Hematopoietic multipotent progenitor cell treated with erythropoietin and hydrocortisone succinate and interleukin-3 and kit ligand, for 8 days (in vitro differentiated cells): ENCODE measurements around the gene TLNRD1.

Experiments used
- DNase-seq: peaks from one replicate; pipeline ENCODE4 v3.0.0-alpha.2; 2015

The TLNRD1 gene

GRCh38 chr15:81002331-81003096, 1.8 kb downstream of the TLNRD1 start:
- no peak for DNase-seq

- DNase-seq: no peak
These were observed 2.3 kb downstream of the TLNRD1 start for GRCh38 chr15:81003097-81003350.

- DNase-seq: no peak
These were observed 5.4 kb downstream of the TLNRD1 start for GRCh38 chr15:81006124-81006523.

- DNase-seq: no peak
These were observed 6.8 kb downstream of the TLNRD1 start for GRCh38 chr15:81007428-81008064.

GRCh38 chr15:81008312-81008711, 7.6 kb downstream of the TLNRD1 start:
- no peak for DNase-seq

- DNase-seq: no peak
These were observed 9.4 kb downstream of the TLNRD1 start for GRCh38 chr15:81010086-81010485.

GRCh38 chr15:81011593-81011992, 10.9 kb downstream of the TLNRD1 start:
- DNase-seq: no peak

GRCh38 chr15:81012588-81012987, 11.9 kb downstream of the TLNRD1 start:
- no peak for DNase-seq

- DNase-seq: no peak
These were observed 12.7 kb downstream of the TLNRD1 start for GRCh38 chr15:81013396-81013929.

GRCh38 chr15:81014446-81015093, 13.8 kb downstream of the TLNRD1 start:
- no peak for DNase-seq

GRCh38 chr15:81015621-81016488, 15.1 kb downstream of the TLNRD1 start:
- DNase-seq: no peak

GRCh38 chr15:81016489-81017068, 15.9 kb downstream of the TLNRD1 start:
- no peak for DNase-seq

- no peak for DNase-seq
These were observed 17.5 kb downstream of the TLNRD1 start for GRCh38 chr15:81018197-81018596.

- DNase-seq: no peak
These were observed 20.6 kb downstream of the TLNRD1 start for GRCh38 chr15:81021321-81021720.

- peak; percentile 9 for DNase-seq
These were observed 23.0 kb downstream of the TLNRD1 start for GRCh38 chr15:81023483-81024264.

- no peak for DNase-seq
These were observed 23.6 kb downstream of the TLNRD1 start for GRCh38 chr15:81024265-81024872.

- no peak for DNase-seq
These were observed 24.2 kb downstream of the TLNRD1 start for GRCh38 chr15:81024936-81025335.

- DNase-seq: no peak
These were observed 25.1 kb downstream of the TLNRD1 start for GRCh38 chr15:81025721-81026370.

- DNase-seq: no peak
These were observed 26.3 kb downstream of the TLNRD1 start for GRCh38 chr15:81026836-81027599.
